A673 (cell line): ENCODE measurements around the gene ANO1.

Source experiments
- CTCF ChIP-seq: fragments of 300-800, 200-600 bp; sonication (generic); conservative IDR thresholded peaks from 2 replicates; pipeline ENCODE4 v1.5.1; 2017; ENCODE audit warnings: low read depth, mild to moderate bottlenecking, antibody characterized with exemption, low read length, moderate library complexity, mixed read lengths
- EZH2 ChIP-seq: fragments of 200-600 bp; sonication (generic); IDR thresholded peaks from 2 replicates; pipeline ENCODE4 v1.6.1; 2017; ENCODE audit warnings: borderline replicate concordance, low read depth, mild to moderate bottlenecking, mixed read lengths, antibody characterized with exemption, low read length; ENCODE audit not compliant: poor library complexity, severe bottlenecking

GRCh38 chr11:70084046-70084984, 6.2 kb downstream of the ANO1 start:
- TF ChIP-seq CTCF (no peak), EZH2 (no peak)
